Gastroesophageal sphincter (tissue), 4 donors: Measurements from ENCODE around the gene ZC3H14. TPM values are rescaled to one million over a fixed set of nuclear protein-coding genes. Genes with fewer than 3 reads are reported as not detected.
A peak's percentile ranks its signal among the peaks of the same experiment; 100 is the strongest.

Experiments used
- ATAC-seq: fragments of 150-250 bp; one replicate; pipeline ENCODE4 v1.9.1; 2016; ENCODE audit warnings: mild to moderate bottlenecking, moderate library complexity
- H3K27ac ChIP-seq, 4 donors: fragments of 200-600 bp; sonication (generic) in 3 of 4; 1 replicate in 3 of 4; 2 replicates in 1 of 4; pipeline ENCODE4 v1.5.1; 2016 to 2019
- H3K27me3 ChIP-seq: fragments of 200-600 bp; sonication (generic); one replicate; pipeline ENCODE4 v1.5.1; 2019
- H3K36me3 ChIP-seq, 2 donors: fragments of 200-600 bp; sonication (generic); one replicate each; pipeline ENCODE4 v1.5.1; 2019; ENCODE audit warnings: control low read depth in 1 of 2
- H3K4me1 ChIP-seq, 3 donors: fragments of 200-600 bp; sonication (generic); 1 replicate in 2 of 3; 2 replicates in 1 of 3; pipeline ENCODE4 v1.5.1; 2016 to 2019; ENCODE audit warnings: control low read depth in 2 of 3
- H3K4me3 ChIP-seq, 2 donors: fragments of 200-600 bp; sonication (generic); one replicate each; pipeline ENCODE4 v1.5.1; 2019; ENCODE audit warnings: mild to moderate bottlenecking in 1 of 2, moderate library complexity in 1 of 2
- H3K9me3 ChIP-seq, 3 donors: fragments of 200-600 bp; sonication (generic); one replicate each; pipeline ENCODE4 v1.5.1; 2017 to 2019; ENCODE audit warnings: control low read depth in 2 of 3
- CTCF ChIP-seq, 4 experiments: fragments of 200-600 bp in 2 of 4; fragments of 450-650 bp in 2 of 4; sonication (generic) in 1 of 4; IDR thresholded peaks; one replicate each; pipeline ENCODE4 v1.5.1; 2017 to 2019; ENCODE audit warnings: antibody characterized with exemption in 4 of 4, mild to moderate bottlenecking in 2 of 4, moderate library complexity in 2 of 4
- EP300 ChIP-seq: sonication (generic); formaldehyde crosslinking; IDR thresholded peaks from one replicate; pipeline ENCODE4 v1.6.1; 2017; ENCODE audit warnings: antibody characterized with exemption, mild to moderate bottlenecking
- POLR2A ChIP-seq, 2 donors: fragments of 450-650 bp; IDR thresholded peaks; one replicate each; pipeline ENCODE4 v1.6.1; 2017; ENCODE audit warnings: antibody characterized with exemption in 2 of 2, mild to moderate bottlenecking in 2 of 2, moderate library complexity in 1 of 2
- POLR2AphosphoS5 ChIP-seq: sonication (generic); formaldehyde crosslinking; IDR thresholded peaks from one replicate; pipeline ENCODE4 v1.6.1; 2017; ENCODE audit warnings: antibody characterized with exemption
- WGBS, 2 donors: methylation state at CpG; one replicate each; pipeline ENCODE4 v1.1.5; 2018; ENCODE audit warnings: low coverage in 1 of 2; 5-methylcytosine and 5-hydroxymethylcytosine counted together
- total RNA-seq, 4 donors: library from RNA; depleted of rRNA; stranded (reverse); fragments of >200 nt; gene quantifications; one replicate each; pipeline ENCODE4 v1.1.0, GENCODE V29; 2016

Gene ZC3H14
- total RNA-seq, 4 donors from 2014 or later: 59.1 to 84.5 (median 72.3) TPM

GRCh38 chr14:88550078-88550477 lies 12.8 kb upstream of the ZC3H14 start:
- TF ChIP-seq EP300: no peak
- TF ChIP-seq POLR2AphosphoS5: no peak
- TF ChIP-seq POLR2A (IDR thresholded peaks at IDR 0.05): no peak
- no peak for TF ChIP-seq CTCF (IDR thresholded peaks at IDR 0.05)
- H3K27me3 ChIP-seq: no peaks in the 10 kb centered on the region
- H3K4me1 ChIP-seq: peaks cover 0 to 64% (median 3%) of the 10 kb centered on the region in 3 donors
- H3K36me3 ChIP-seq: peaks cover 0 to 52% of the 10 kb centered on the region in 2 donors
- 100% methylated on average over 1 of the region's 15 CpGs for WGBS, 2 donors
- no peaks in the 10 kb centered on the region for H3K9me3 ChIP-seq
- H3K4me3 ChIP-seq: no peak overlapping the region
- ATAC-seq: no peak
- no peak overlapping the region for H3K27ac ChIP-seq

DNA sequence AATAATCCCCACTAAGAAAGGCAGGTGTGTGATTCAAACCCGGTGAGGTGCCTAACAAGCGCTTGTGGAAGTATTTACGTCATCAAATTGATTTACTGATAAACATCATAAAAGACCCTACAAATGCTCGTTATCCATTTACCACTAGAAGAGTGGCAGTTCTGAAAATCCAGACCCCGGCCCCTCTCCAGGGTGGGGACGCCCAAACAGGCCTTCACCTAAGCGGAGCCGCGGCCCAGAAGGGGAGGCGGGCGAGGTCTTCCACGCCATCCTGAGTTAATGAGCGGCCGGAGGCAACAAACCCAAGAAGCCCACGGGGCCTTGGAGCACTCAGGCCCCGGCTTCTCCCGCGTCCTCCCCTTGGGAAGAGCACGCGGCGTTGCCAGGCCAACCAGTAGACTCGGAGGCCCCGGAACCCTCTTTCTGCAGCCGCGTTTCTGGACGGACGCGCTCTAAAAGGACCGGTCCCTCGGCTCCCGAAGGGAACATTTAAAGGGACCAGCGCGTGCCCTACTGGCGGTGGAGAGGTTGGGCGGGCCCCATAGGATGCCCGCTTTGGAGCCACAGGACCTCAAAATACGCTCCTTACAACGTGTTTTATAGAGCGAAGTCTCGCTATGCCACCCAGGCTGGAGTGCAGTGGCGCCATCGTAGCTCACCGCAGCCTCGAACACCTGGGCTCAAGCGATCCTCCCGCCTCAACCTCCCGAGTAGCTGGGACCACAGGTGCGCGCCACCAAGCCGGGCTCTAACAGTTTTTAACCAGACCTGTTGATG lies 11.6 kb upstream of the ZC3H14 start:
- no peaks in the 10 kb centered on the region for H3K9me3 ChIP-seq
- ATAC-seq: peak; percentile 80
- no peaks in the 10 kb centered on the region for H3K27me3 ChIP-seq
- peak overlapping the region; percentile 3 to 85 (median 82) for H3K27ac ChIP-seq
- H3K4me3 ChIP-seq: peak overlapping the region; percentile 61 to 72
- 13 to 34% methylated on average over 5 to 6 of the region's 50 CpGs for whole genome bisulfite sequencing, 2 donors
- TF ChIP-seq CTCF (IDR thresholded peaks at IDR 0.05) (peak in 3 of 4 experiments; percentile 52 to 69 (median 54)), EP300 (no peak), POLR2AphosphoS5 (peak; percentile 56), POLR2A (IDR thresholded peaks at IDR 0.05) (peak; percentile 18 to 26)
- peaks cover 0 to 40% of the 10 kb centered on the region in 2 donors for H3K36me3 ChIP-seq
- peaks cover 0 to 69% (median 3%) of the 10 kb centered on the region in 3 donors for H3K4me1 ChIP-seq

DNA sequence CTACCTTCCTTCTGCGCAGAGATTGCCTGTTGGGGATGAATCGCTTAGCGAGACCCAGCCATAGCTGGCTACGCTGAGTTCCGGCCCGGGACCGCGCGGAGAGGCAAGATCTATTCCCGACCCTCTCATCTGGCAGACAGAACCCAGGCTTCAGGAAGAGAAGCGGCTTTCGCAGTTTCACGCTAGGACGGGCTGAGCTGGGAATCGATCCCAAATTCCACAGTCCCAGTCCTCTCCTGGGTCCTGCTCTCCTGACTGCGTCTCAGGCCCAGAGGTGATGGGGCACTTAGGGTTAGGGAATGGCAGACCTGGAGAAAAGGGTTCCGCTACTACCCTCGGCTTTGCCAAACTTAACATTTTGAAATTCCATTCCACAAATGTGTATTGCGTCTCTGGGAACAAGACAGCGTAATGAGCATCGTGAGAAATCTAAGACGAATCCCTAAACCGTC lies 10.8 kb upstream of the ZC3H14 start:
- WGBS, 2 donors: 2 to 5% methylated on average over 6 to 17 of the region's 23 CpGs
- Histone ChIP-seq H3K27me3 (no peaks in the 10 kb centered on the region), H3K4me3 (peak overlapping the region; percentile 61 to 72), H3K36me3 (peaks cover 0 to 34% of the 10 kb centered on the region in 2 donors), H3K27ac (peak overlapping the region; percentile 3 to 85 (median 82)), H3K4me1 (peaks cover 0 to 65% (median 3%) of the 10 kb centered on the region in 3 donors), H3K9me3 (no peaks in the 10 kb centered on the region)
- TF ChIP-seq POLR2AphosphoS5 (no peak), POLR2A (IDR thresholded peaks at IDR 0.05) (no peak), CTCF (IDR thresholded peaks at IDR 0.05) (no peak), EP300 (no peak)
- no peak for ATAC-seq

DNA sequence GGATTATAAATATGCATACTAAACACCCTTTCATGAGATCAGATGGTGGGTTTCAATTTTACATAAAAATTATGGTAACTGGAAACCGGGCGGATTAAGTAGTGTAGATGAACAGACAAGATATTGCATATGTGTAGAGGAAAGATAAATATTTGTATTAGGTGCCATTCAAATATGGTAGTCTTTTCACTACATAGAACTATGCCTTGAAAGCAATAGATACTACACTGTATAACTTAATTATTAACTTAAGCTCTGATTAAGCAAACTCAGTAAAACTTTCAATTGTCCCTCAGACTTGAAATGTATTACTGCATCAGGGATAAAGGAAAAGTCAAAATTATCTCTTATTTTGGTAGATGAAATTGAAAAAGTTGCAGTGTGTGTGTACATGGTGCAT lies 10.0 kb upstream of the ZC3H14 start:
- Histone ChIP-seq H3K4me3 (peak overlapping the region in 1 of 2 donors; percentile 77), H3K36me3 (peaks cover 0 to 26% of the 10 kb centered on the region in 2 donors), H3K27ac (peak overlapping the region in 3 of 4 donors; percentile 83 to 92 (median 85)), H3K9me3 (no peaks in the 10 kb centered on the region), H3K4me1 (peaks cover 0 to 61% (median 3%) of the 10 kb centered on the region in 3 donors), H3K27me3 (no peaks in the 10 kb centered on the region)
- WGBS, 2 donors: 73 to 82% methylated on average over 2 of the region's 2 CpGs
- no peak for ATAC-seq
- TF ChIP-seq CTCF (IDR thresholded peaks at IDR 0.05) (no peak), EP300 (no peak), POLR2A (IDR thresholded peaks at IDR 0.05) (no peak), POLR2AphosphoS5 (no peak)
